Measurements from ENCODE around the gene PWWP2B. TPM values are rescaled to one million over a fixed set of nuclear protein-coding genes. Genes with fewer than 3 reads are reported as not detected.
A peak's percentile ranks its signal among the peaks of the same experiment; 100 is the strongest.

PWWP2B gene
- total RNA-seq, 1 donor from 2014 or later, result 25.2 TPM

GRCh38 chr10:132455986-132456847 lies 59.2 kb downstream of the PWWP2B start:
- H3K27me3 ChIP-seq (ENCODE audit: low read depth), result peaks cover 10% of the 10 kb centered on the region
- ATAC-seq, result no peak
- intact Hi-C loops (cut with DNase I), result no loop called here
- H3K9me3 ChIP-seq, result no peaks in the 10 kb centered on the region
- H3K4me3 ChIP-seq, result no peak overlapping the region
- DNase-seq, result peak; percentile 44
- no peak overlapping the region for H3K27ac ChIP-seq
- no peak for TF ChIP-seq CTCF (IDR thresholded peaks at IDR 0.05)
- H3K4me1 ChIP-seq, result peaks cover 32% of the 10 kb centered on the region
- no peaks in the 10 kb centered on the region for H3K36me3 ChIP-seq

GRCh38 chr10:132456881-132457280 lies 59.9 kb downstream of the PWWP2B start:
- Histone ChIP-seq H3K27ac (no peak overlapping the region), H3K4me3 (no peak overlapping the region), H3K27me3 (ENCODE audit: low read depth) (peaks cover 10% of the 10 kb centered on the region), H3K9me3 (no peaks in the 10 kb centered on the region), H3K4me1 (peaks cover 27% of the 10 kb centered on the region), H3K36me3 (no peaks in the 10 kb centered on the region)
- no peak for TF ChIP-seq CTCF (IDR thresholded peaks at IDR 0.05)
- intact Hi-C loops (cut with DNase I), result no loop called here
- ATAC-seq (no peak), DNase-seq (peak; percentile 33)

- Histone ChIP-seq H3K4me3 (no peak overlapping the region), H3K4me1 (peaks cover 21% of the 10 kb centered on the region), H3K27ac (no peak overlapping the region), H3K9me3 (no peaks in the 10 kb centered on the region), H3K27me3 (ENCODE audit: low read depth) (peaks cover 10% of the 10 kb centered on the region), H3K36me3 (no peaks in the 10 kb centered on the region)
- no peak for ATAC-seq
- DNase-seq, result peak; percentile 46
- intact Hi-C loops (cut with DNase I), result no loop called here
- TF ChIP-seq CTCF (IDR thresholded peaks at IDR 0.05), result no peak
Measured at GRCh38 chr10:132457328-132458070, 60.5 kb downstream of the PWWP2B start.

- Histone ChIP-seq H3K9me3 (no peaks in the 10 kb centered on the region), H3K27ac (no peak overlapping the region), H3K4me1 (peaks cover 14% of the 10 kb centered on the region), H3K27me3 (ENCODE audit: low read depth) (peaks cover 10% of the 10 kb centered on the region), H3K36me3 (no peaks in the 10 kb centered on the region), H3K4me3 (no peak overlapping the region)
- ATAC-seq, result no peak
- intact Hi-C loops (cut with DNase I), result no loop called here
- no peak for DNase-seq
- no peak for TF ChIP-seq CTCF (IDR thresholded peaks at IDR 0.05)
Measured at GRCh38 chr10:132458071-132458585, 61.1 kb downstream of the PWWP2B start.

- no peaks in the 10 kb centered on the region for H3K36me3 ChIP-seq
- H3K9me3 ChIP-seq, result no peaks in the 10 kb centered on the region
- peaks cover 11% of the 10 kb centered on the region for H3K4me1 ChIP-seq
- DNase-seq (peak; percentile 76), ATAC-seq (peak; percentile 83)
- H3K27me3 ChIP-seq (ENCODE audit: low read depth), result peaks cover 10% of the 10 kb centered on the region
- intact Hi-C loops (cut with DNase I), result no loop called here
- H3K4me3 ChIP-seq, result no peak overlapping the region
- no peak overlapping the region for H3K27ac ChIP-seq
- TF ChIP-seq CTCF (IDR thresholded peaks at IDR 0.05), result peak; percentile 90
Measured at GRCh38 chr10:132458586-132459300, 61.7 kb downstream of the PWWP2B start.
